Mucosa of descending colon (tissue), 3 donors: ENCODE measurements around the gene COQ9. TPM values are rescaled to one million over a fixed set of nuclear protein-coding genes. Genes with fewer than 3 reads are reported as not detected.

Source experiments
- ATAC-seq: fragments of 200-7000 bp; cut with Tn5 transposase; one replicate; pipeline ENCODE4 v1.9.1; 2020; ENCODE audit warnings: mild to moderate bottlenecking, moderate library complexity
- DNase-seq, 3 donors: peaks; one replicate each; pipeline ENCODE4 v3.0.0-alpha.2; 2020
- H3K36me3 ChIP-seq: fragments of 200-600 bp; one replicate; pipeline ENCODE4 v1.8.0; 2021; ENCODE audit warnings: low read depth, mild to moderate bottlenecking
- H3K4me1 ChIP-seq: fragments of 200-600 bp; one replicate; pipeline ENCODE4 v1.8.0; 2021; ENCODE audit warnings: low read depth, mild to moderate bottlenecking
- H3K4me3 ChIP-seq: fragments of 200-600 bp; one replicate; pipeline ENCODE4 v1.8.0; 2021; ENCODE audit warnings: mild to moderate bottlenecking
- H3K9me3 ChIP-seq: fragments of 200-600 bp; one replicate; pipeline ENCODE4 v1.8.0; 2021; ENCODE audit warnings: mild to moderate bottlenecking
- CTCF ChIP-seq: fragments of 200-600 bp; IDR thresholded peaks from one replicate; pipeline ENCODE4 v1.8.0; 2022; ENCODE audit warnings: antibody characterized with exemption, mild to moderate bottlenecking
- intact Hi-C, 2 donors: fragments of 100-400 bp; cut with DNase I in 1 of 2; cut with micrococcal nuclease in 1 of 2; formaldehyde crosslinking; loops; one replicate each; pipeline versions ENCODE4 v1.11.0 to v1.11.1; 2022; cut with DNase I, micrococcal nuclease
- total RNA-seq, 3 donors: library from RNA; stranded (reverse); fragmentation: NEBNext Ultra II Directional in 2 of 3; extraction: Animal tissue kit (Norgen Biotek cat#: 25700) in 2 of 3; gene quantifications; one replicate each; pipeline versions ENCODE4 v1.2.1 to v1.2.4, GENCODE V29; 2021 to 2023
- donor health status: DM: no; HTN: no; CAD: no; lungs with moderate emphysema.
- donor health status: DM: no; HTN: no; CAD: no.
- donor health status: DM: no; HTN: yes; CAD: no.

Gene COQ9
- total RNA-seq, 3 donors from 2014 or later, result 98.0 to 147 (median 109) TPM

- DNase-seq (no peak), ATAC-seq (no peak)
- no peak for TF ChIP-seq CTCF
- no peaks in the 10 kb centered on the region for H3K36me3 ChIP-seq
- H3K9me3 ChIP-seq, result no peaks in the 10 kb centered on the region
- peaks cover 7% of the 10 kb centered on the region for H3K4me1 ChIP-seq
- intact Hi-C loops, result no loop called here
- H3K4me3 ChIP-seq, result no peak overlapping the region
Observed at GRCh38 chr16:57412584-57412983, 34.7 kb upstream of the COQ9 start.

GRCh38 chr16:57413301-57413730 is 34.0 kb upstream of the COQ9 start:
- no peaks in the 10 kb centered on the region for H3K9me3 ChIP-seq
- no peak overlapping the region for H3K4me3 ChIP-seq
- no peak for DNase-seq
- peaks cover 7% of the 10 kb centered on the region for H3K4me1 ChIP-seq
- TF ChIP-seq CTCF, result no peak
- ATAC-seq, result peak; percentile 32
- intact Hi-C loops, result no loop called here
- no peaks in the 10 kb centered on the region for H3K36me3 ChIP-seq

- peaks cover 10% of the 10 kb centered on the region for H3K4me1 ChIP-seq
- no peaks in the 10 kb centered on the region for H3K36me3 ChIP-seq
- DNase-seq (no peak), ATAC-seq (no peak)
- H3K9me3 ChIP-seq, result no peaks in the 10 kb centered on the region
- no peak for TF ChIP-seq CTCF
- H3K4me3 ChIP-seq, result no peak overlapping the region
- intact Hi-C loops, result no loop called here
Observed at GRCh38 chr16:57413733-57414132, 33.5 kb upstream of the COQ9 start.

- ATAC-seq (no peak), DNase-seq (no peak)
- Histone ChIP-seq H3K4me3 (no peak overlapping the region), H3K9me3 (no peaks in the 10 kb centered on the region), H3K36me3 (no peaks in the 10 kb centered on the region), H3K4me1 (peaks cover 10% of the 10 kb centered on the region)
- TF ChIP-seq CTCF, result no peak
- intact Hi-C loops, result loop anchor here in 1 of 2 donors (5.0 kb wide), 1 partner anchor 114 kb away; no protein-coding TSS in a partner anchor
Observed at GRCh38 chr16:57416084-57416483, 31.2 kb upstream of the COQ9 start.

- no peak for TF ChIP-seq CTCF
- DNase-seq (no peak), ATAC-seq (no peak)
- H3K36me3 ChIP-seq, result no peaks in the 10 kb centered on the region
- H3K4me1 ChIP-seq, result peaks cover 14% of the 10 kb centered on the region
- H3K4me3 ChIP-seq, result no peak overlapping the region
- H3K9me3 ChIP-seq, result no peaks in the 10 kb centered on the region
- intact Hi-C loops, result loop anchor here (2.0 to 5.0 kb wide), 3 partner anchors 99 to 119 kb away; no protein-coding TSS in a partner anchor
Observed at GRCh38 chr16:57419506-57419905, 27.8 kb upstream of the COQ9 start.
